Jurkat, Clone E6-1 (cell line): ENCODE measurements around the gene CCDC174.

ENCODE experiments used
- DNase-seq: peaks from one replicate; pipeline ENCODE4 v3.0.0-alpha.2; 2011; ENCODE audit warnings: low read depth, low spot score
- H3K4me3 ChIP-seq: 2 replicates; pipeline ENCODE4 v1.5.1; 2011; ENCODE audit warnings: mild to moderate bottlenecking, low read length, control low read depth, moderate library complexity

CCDC174 gene

GRCh38 chr3:14623569-14624051, 28.0 kb upstream of the CCDC174 start:
- DNase-seq = no peak
- H3K4me3 ChIP-seq = no peak overlapping the region

- H3K4me3 ChIP-seq = no peak overlapping the region
- no peak for DNase-seq
These were observed 27.1 kb upstream of the CCDC174 start for GRCh38 chr3:14624498-14624897.

- H3K4me3 ChIP-seq = no peak overlapping the region
These were observed 26.1 kb upstream of the CCDC174 start for GRCh38 chr3:14625443-14625842.

DNA sequence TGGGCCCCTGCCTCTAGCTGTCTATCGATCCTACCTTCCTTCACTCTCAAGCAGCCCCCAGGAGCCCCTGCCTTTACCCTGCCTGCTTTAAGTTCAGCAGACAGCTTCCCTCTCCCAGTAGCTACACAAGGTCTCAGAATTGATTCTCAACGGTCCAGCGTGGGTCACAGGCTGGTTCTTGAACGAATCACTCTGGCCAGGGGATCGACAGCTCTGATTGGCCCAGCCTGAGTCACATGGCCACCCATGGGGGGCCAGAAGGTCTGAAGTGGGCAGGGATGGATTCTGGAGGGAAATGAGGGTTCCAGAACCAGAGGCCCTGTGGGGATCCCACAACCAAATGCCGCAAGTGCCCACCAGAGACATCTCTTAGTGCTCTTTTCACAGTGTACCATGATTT, 23.7 kb upstream of the CCDC174 start:
- no peak overlapping the region for H3K4me3 ChIP-seq
- no peak for DNase-seq

More at GRCh38 chr3:14625443-14625842, 26.1 kb upstream of the CCDC174 start:
- no peak for DNase-seq

GRCh38 chr3:14628406-14628805, 23.2 kb upstream of the CCDC174 start:
- DNase-seq = no peak
- no peak overlapping the region for H3K4me3 ChIP-seq

- DNase-seq = no peak
These were observed 21.0 kb upstream of the CCDC174 start for GRCh38 chr3:14630404-14631100.

DNA sequence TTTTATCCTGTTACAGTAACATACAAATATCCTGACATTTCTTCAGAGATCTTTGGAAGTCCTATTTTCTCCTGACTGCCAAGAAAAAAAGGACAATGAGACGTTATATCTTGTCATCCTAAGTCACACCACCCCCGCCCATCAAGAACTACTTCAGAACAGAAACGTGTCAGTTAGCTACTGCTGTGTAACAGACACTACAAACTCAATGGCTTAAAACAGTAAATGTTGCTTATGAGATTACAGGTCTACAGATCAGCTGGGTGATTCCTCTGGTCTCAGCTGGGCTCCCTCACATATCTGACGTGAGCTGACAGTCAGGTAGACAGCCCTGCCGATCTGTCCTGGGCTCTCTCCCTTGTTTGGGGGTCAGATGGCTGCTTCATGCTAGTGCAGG, 20.5 kb upstream of the CCDC174 start:
- H3K4me3 ChIP-seq = no peak overlapping the region
- no peak for DNase-seq

More at GRCh38 chr3:14630404-14631100, 21.0 kb upstream of the CCDC174 start:
- H3K4me3 ChIP-seq = no peak overlapping the region

GRCh38 chr3:14631687-14632441, 19.7 kb upstream of the CCDC174 start:
- no peak overlapping the region for H3K4me3 ChIP-seq
- DNase-seq = no peak

- H3K4me3 ChIP-seq = no peak overlapping the region
- DNase-seq = no peak
These were observed 19.1 kb upstream of the CCDC174 start for GRCh38 chr3:14632442-14632930.

GRCh38 chr3:14633417-14633816, 18.1 kb upstream of the CCDC174 start:
- no peak overlapping the region for H3K4me3 ChIP-seq
- DNase-seq = no peak

DNA sequence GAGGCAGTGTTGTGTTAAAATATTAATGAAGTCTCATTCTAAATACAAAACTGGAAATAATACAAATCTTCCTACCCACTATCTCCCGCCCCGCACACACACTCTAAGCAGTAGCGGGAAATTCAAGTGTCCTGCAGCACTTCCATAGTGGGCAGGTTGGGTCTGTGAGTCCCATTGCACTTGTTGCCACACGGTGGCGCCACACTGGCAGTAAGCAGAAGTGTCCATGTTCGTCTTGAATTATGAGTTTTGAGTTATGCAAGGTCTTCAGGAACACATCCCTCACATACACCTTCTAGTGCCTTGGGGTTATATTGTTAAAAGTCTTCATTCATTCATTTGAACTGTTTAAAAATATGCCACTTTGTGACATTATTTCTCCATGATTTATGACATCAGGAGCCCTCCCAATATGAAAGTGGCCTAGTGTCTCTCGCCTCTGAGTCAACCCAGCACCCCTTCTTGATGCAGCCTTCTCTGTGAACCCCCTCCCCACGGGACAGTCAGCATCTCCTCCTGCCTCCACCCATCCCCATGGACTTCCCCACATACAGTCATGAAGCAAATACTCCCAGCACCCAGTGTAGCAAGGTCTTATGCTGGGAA, 17.6 kb upstream of the CCDC174 start:
- no peak overlapping the region for H3K4me3 ChIP-seq
- peak; percentile 69 for DNase-seq

DNA sequence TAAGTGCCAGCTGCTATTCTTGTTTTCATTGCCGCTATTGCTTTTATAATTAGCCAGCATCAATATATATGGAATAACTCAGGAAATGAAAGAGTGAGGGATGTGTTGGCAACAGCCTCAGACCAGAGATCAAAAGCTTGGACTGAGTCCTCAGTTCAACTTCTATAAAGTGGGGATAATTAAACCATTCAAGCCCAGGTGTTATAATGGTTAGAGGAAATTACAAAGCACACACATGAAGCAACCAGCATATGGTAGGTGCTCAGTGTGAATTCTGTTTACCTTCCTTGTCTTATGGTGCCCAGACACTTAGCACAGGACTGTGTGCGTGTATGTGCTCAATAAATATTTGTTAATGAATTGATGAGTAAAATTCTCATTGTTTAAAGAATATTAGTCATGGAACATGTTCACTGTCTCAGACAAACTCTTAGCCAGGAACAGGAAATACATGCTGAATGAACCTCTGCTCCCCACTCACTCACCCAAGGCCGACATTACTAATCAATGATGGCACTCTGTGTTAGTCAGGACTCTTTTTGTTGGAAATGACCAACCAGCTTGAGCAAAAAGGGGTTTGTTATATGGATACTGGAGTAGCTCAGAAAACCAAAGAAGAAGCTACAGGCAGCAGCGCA, 16.7 kb upstream of the CCDC174 start:
- DNase-seq = no peak
- no peak overlapping the region for H3K4me3 ChIP-seq

DNA sequence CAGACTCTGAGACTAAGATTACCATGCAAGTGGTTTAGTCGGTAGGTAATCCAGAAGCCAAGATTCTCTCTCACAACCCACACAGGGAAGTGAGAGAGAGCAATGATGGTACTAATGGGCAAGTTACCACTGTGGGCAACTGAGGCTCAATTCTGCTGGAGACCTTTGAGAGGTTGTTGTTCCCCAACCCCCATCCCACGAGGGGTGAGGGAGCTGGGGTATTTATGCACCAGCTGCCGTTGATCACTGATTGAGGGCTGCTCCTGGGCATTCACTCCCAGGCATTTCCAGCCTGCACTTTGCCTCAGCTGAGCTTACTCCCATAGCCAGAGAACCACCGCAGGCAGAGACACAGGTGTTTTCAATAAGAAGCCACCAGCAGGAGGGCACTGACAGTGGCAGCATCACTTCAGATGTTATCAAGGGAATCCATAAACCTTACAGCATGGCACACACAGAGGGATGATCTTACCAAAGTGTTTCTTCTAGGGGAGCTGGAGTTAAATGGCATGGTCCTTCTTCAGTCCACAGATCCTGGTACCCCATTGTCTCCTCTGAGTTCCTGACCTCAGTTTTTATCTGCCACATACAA, 15.0 kb upstream of the CCDC174 start:
- no peak for DNase-seq
- H3K4me3 ChIP-seq = no peak overlapping the region

- no peak overlapping the region for H3K4me3 ChIP-seq
- DNase-seq = no peak
These were observed 11.4 kb upstream of the CCDC174 start for GRCh38 chr3:14640157-14640562.

GRCh38 chr3:14640734-14641133, 10.8 kb upstream of the CCDC174 start:
- no peak overlapping the region for H3K4me3 ChIP-seq

GRCh38 chr3:14641346-14641745, 10.2 kb upstream of the CCDC174 start:
- H3K4me3 ChIP-seq = no peak overlapping the region
- no peak for DNase-seq

More at GRCh38 chr3:14640734-14641133, 10.8 kb upstream of the CCDC174 start:
- no peak for DNase-seq

GRCh38 chr3:14645453-14645852, 6.1 kb upstream of the CCDC174 start:
- no peak overlapping the region for H3K4me3 ChIP-seq
- DNase-seq = no peak

- no peak overlapping the region for H3K4me3 ChIP-seq
- no peak for DNase-seq
These were observed 5.4 kb upstream of the CCDC174 start for GRCh38 chr3:14646131-14646573.
